ENCODE results near the gene PURA. TPM values are rescaled to one million over a fixed set of nuclear protein-coding genes. Genes with fewer than 3 reads are reported as not detected.

The PURA gene
- total and polyA plus RNA-seq, 2 of the 13 experiments (the other 11 are each of a cell fraction or from before 2014, with no cell fraction given): 2.0 to 5.0 TPM

- Histone ChIP-seq H2AFZ (ENCODE audit: low read length) (peak within 1 kb of the TSS; percentile 84), H3K27ac (ENCODE audit: extremely low read length, insufficient read depth, low read length) (peak within 1 kb of the TSS; percentile 89), H3K4me1 (ENCODE audit: insufficient read depth, low read length) (peaks cover 61% of the 10 kb centered on the region), H3K9ac (ENCODE audit: insufficient read depth, low read depth, low read length) (peak within 1 kb of the TSS; percentile 95), H4K20me1 (ENCODE audit: insufficient read depth, low read length) (no peaks in the 10 kb centered on the region), H3K36me3 (replicated peaks in 1 of 2; ENCODE audit: control insufficient read depth in 1 of 2, insufficient read depth in 2 of 2, low read length in 2 of 2) (no peaks in the 10 kb centered on the region), H3K27me3 (ENCODE audit: control insufficient read depth in 1 of 2, insufficient read depth in 2 of 2, low read length in 2 of 2) (no peaks in the 10 kb centered on the region; a peak in 1 of 5 replicates), H3K4me3 (replicated peaks in 1 of 3; ENCODE audit: insufficient read depth in 1 of 3, low read depth in 2 of 3, low read length in 3 of 3) (peak within 1 kb of the TSS; percentile 84 to 96 (median 89)), H3K79me2 (ENCODE audit: insufficient read depth, low read length) (peaks cover 17% of the 10 kb centered on the region), H3K4me2 (ENCODE audit: low read depth, low read length) (peak within 1 kb of the TSS; percentile 98), H3K9me3 (ENCODE audit: low read length) (no peaks in the 10 kb centered on the region)
- ATAC-seq (peak; percentile 84), DNase-seq (ENCODE audit: low spot score) (peak; percentile 89), FAIRE-seq (no peak)
- in situ Hi-C loops (cut with HindIII; ENCODE audit: extremely low pct_ligation_motif_present, low pct_unique_long_range_greater_than_20kb): loop anchor here (5.0 kb wide), 1 partner anchor 48 kb away; no protein-coding TSS in a partner anchor
- ChIA-PET CTCF (ENCODE audit: low intra/inter-chr PET ratio, low total read pairs) (no interaction called here), POLR2A (interaction anchor here (0.9 to 2.2 kb wide), 8 partner anchors 10 to 227 kb away, joined by 3 to 8 read pairs (median 4); partner anchors contain the start of genes ANKHD1 and HBEGF)
- BruUV-seq (replicated peaks): TSS peak; percentile 86
- intact Hi-C loops (cut with micrococcal nuclease; ENCODE audit: unreplicated experiment): loop anchor here (1.0 to 10.0 kb wide), 5 partner anchors 18 to 540 kb away; partner anchors contain the start of genes ANKHD1 and HBEGF
- 18% methylated on average over 11 of the region's 61 CpGs for WGBS (ENCODE audit: low lambda C conversion rate)
- no peak for TF ChIP-seq CSRNP2 (CRISPR knock-in tag; conservative IDR thresholded peaks at IDR 0.05; ENCODE audit: low read depth)
- TF ChIP-seq HNF1B (CRISPR knock-in tag; IDR thresholded peaks at IDR 0.05): peak; percentile 46; the same call in 1 of the 2 replicates
- TF ChIP-seq ZNF253 (CRISPR knock-in tag; IDR thresholded peaks at IDR 0.05; ENCODE audit: borderline replicate concordance): no peak
- TF ChIP-seq TCF7 (IDR thresholded peaks at IDR 0.05; ENCODE audit: low read depth): no peak
- peak; percentile 39; the same call in 1 of the 2 replicates for TF ChIP-seq NFYB (CRISPR knock-in tag; IDR thresholded peaks at IDR 0.05)
- no peak for TF ChIP-seq ARHGAP35 (CRISPR knock-in tag; IDR thresholded peaks at IDR 0.05; ENCODE audit: borderline replicate concordance)
- TF ChIP-seq KLF16 (CRISPR knock-in tag; IDR thresholded peaks at IDR 0.05): peak in 1 of 2 experiments; percentile 87; a peak in 2 of 4 replicates
- TF ChIP-seq ZBTB44 (CRISPR knock-in tag; IDR thresholded peaks at IDR 0.05): no peak
- TF ChIP-seq MXD4 (CRISPR knock-in tag; IDR thresholded peaks at IDR 0.05): peak; percentile 79; the same call in 1 of the 2 replicates
- TF ChIP-seq RAD21 (CRISPR knock-in tag; IDR thresholded peaks at IDR 0.05): 0 out of 2 replicates have a peak, but pooled peaks have one; percentile 15
- 0 out of 2 replicates have a peak, but pooled peaks have one; percentile 16 for TF ChIP-seq ZNF572 (CRISPR knock-in tag; IDR thresholded peaks at IDR 0.05)
- no peak for TF ChIP-seq ZKSCAN1 (IDR thresholded peaks at IDR 0.05; ENCODE audit: low read length)
- TF ChIP-seq CHD4 (IDR thresholded peaks at IDR 0.05; ENCODE audit: borderline replicate concordance, low read length): no peak
- no peak for TF ChIP-seq JDP2 (CRISPR knock-in tag; IDR thresholded peaks at IDR 0.05; ENCODE audit: borderline replicate concordance)
- peak; percentile 86; the same call in 1 of the 2 replicates for TF ChIP-seq TFAP4 (IDR thresholded peaks at IDR 0.05; ENCODE audit: borderline replicate concordance, low read depth)
Observed at GRCh38 chr5:140174465-140175366, 60.8 kb downstream of the PURA start, which contains the start of gene CYSTM1. Gene CYSTM1 (plus strand): TSS chr5:140175188. CDS start chr5:140194466, 19,278 bp downstream.
